DMS53 treated with DMSO at 0.1 percent for 48 hours (cell line): ENCODE results near the gene RBM34.
"Not testable (repeated sequence)": the region's sequence is repeated elsewhere in the genome, so short reads cannot be mapped to it uniquely, and the experiment has no call there.

Experiments used
- DNase-seq: peaks from one replicate; lab custom pipeline; 2025; ENCODE audit not compliant: unreplicated experiment; lab: John Stamatoyannopoulos, UW

Gene RBM34

DNA sequence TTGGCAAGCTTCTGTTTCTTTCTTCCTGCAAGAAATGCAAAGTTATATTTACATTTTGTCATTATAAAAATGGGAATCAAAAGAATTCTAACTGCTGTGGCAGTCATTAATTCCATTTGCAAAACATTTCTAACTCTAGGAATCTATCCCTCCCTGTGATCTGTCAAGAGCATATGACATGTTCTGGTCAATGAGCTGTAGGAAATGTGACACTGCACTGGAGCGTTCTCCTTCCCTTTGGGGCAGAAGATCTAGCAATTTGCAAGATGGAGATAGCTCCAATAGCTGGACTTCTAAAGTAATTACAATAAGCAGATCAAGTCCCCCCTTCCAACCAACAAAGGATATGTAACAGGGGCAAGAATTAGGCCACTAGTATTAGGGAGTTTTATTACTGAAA lies 38.7 kb downstream of the RBM34 start:
- DNase-seq = no peak

DNA sequence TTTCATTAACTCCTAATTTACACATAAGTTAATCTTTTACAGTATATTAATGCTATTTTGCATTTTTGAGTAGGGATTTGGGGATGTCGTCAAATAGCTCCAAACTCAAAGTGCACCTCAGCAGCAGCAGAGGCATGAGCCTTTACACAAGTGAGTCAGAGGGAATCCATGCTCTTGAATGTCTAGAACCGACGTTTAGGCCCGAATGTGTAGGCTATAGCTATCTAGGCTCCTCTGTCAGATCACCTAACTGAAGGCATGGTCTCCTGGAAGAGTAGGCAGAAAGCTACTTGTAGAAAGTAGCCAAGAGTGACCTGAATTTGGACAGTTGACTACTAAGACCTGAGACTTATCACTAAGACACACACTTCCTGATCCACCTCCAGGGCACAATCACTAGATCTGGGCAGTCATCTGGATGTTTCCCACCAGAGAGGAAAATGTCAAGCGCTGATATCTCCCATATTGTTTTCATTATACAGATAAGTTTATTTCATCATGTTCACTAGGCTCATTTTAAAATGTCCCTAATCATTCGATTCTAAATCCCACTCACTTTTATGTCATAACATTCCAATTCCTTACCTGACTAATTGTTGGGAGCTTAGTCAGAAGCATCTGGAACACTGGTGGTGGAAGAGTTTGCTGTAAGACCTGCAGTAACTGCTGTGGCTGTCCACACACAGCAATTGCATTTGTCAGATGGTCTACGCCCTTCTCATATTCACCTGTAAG lies 47.7 kb downstream of the RBM34 start:
- no peak for DNase-seq

DNA sequence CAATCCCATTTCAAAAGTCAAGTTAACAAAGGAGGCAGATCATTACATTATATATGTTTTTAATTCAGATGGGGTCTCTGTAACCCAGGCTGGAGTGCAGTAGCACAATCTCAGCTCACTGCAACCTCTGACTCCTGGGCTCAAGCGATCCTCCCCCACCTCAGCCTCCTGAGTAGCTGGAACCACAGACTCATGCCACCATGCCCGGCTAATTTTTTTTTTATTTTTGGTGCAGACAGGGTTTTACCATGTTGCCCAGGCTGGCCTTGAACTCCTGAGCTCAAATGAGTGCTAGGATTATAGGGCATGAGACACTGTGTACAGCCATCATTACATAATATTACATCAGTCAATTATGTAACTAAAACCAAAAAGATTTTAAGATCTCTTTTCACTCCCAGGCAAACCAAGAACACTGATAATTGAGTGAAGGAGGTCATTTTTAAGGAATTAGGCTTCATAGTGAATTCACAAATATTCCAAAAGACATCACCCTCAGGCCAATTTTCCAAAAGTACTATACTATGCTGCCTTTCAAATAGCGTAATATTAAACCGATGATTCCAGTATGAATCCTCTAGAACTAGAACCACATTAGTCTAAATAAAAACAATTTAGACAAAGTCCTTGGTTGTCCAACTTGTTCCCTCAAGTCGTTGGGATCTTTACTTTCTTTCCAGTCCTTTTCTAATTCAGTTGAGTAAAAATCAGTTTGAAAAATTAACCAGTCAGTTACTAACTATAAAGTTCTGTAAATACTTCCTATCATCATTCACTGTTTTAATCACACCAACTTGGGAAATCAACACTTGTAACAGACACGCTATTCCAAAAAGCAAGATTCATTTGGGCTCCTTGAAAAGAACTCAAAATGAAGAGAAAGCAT lies 48.5 kb downstream of the RBM34 start:
- DNase-seq = no peak

DNA sequence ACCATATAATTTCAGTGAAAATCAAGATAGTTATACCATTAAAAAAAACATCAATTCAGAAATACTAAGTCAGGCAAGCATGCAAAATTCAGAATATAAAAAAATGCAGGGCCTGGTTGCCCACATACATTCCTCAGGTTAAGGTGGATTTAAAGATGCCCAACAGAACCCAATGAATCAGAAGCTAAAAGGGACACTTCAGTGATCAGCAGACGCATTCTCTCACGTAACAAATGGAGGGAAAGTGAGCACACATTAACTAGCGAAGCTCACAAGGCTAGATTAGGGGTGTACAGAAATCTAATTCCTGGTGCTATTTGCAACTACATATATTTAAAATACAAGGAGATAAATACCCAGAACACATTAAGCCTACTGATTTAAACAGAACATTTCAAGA lies 49.9 kb downstream of the RBM34 start:
- DNase-seq = no peak

DNA sequence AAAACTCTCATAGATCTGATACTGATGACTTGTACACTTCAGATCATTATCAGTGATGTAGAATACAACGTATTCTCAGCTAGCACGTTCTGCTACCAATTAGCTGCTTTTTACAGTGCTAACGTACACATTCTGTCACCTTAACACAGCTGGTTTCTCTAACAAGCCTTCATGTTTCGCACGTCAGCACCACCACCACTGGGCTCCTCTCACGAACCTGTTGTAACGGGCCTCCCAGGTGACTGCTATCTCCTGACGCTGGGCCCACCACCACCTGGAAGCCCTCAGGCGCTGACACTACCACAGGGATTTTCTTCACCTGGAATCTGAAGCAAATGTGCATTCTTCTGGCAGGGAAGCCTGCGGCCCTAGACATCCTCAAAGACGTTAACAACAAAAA lies 52.2 kb downstream of the RBM34 start:
- DNase-seq = no peak

DNA sequence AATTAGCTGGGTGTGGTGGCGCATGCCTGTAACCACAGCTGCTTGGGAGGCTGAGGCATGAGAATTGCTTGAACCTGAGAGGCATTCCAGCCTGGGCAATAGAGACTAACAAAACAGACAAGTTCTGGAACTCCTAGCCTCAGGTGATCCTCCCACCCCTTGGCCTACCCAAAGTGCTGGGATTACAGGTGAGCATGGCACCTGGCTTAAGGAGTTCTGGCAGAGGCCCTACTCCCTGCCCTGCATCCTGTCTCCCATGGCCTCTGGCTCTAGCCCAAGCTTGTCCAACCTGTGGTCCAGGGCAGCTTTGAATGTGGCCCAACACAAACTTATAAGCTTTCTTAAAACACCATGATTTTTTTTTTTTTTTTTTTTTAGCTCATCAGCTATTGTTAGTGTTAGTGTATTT lies 52.9 kb downstream of the RBM34 start:
- DNase-seq = no peak

DNA sequence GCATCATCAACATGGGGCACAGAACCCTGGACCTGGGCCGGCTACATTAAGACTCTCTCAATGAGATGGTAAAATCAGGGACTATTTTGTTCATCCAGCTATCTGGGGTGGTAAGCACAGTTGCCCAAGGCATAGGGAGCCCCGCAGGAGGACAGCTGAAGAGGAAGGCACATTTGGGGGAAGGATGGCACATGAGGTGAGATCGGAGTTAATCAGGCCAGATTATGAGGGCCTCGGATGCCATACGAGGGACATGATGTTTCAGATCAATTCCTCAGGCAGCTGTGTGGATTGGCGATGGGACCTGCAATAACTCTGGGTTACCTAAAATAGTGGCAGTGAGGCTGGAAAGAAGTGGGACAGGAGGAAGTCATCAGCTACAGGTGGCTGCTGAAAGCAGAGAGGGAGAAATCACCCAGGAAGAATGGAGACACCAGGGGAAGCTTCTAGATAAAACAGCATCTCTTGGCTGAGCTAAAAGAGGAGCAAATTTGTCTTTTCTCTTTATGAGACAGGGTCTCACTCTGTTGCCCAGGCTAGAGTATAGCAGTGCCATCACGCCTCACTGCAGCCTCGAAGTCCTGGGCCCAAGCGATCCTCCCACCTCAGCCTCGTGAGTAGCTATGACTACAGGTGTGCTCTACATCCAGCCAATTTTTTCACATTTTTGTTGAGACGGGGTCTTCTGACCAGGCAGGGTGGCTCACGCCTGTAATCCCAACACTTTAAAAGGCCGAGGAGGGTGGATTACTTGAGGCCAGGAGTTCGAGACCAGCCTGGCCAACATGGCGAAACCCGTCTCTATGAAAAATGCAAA lies 53.5 kb downstream of the RBM34 start:
- DNase-seq = no peak

DNA sequence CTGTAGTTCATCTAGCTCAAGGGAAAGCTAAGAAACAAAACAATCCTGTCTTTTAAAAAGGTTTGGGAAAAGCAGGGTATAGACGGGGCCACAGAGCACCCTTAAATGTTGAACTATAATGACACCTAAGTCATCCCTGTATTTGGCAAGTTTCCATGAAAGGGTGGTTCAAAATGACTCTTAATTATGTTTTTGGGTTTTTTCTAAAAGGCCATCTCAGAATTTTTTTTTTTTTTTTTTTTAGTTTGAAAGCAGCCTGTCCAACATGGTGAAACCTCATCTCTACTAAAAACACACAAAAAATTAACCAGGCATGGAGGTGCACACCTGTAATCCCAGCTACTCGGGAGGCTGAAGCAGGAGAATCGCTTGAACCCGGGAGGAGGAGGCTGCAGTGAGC lies 54.6 kb downstream of the RBM34 start:
- no peak for DNase-seq

DNA sequence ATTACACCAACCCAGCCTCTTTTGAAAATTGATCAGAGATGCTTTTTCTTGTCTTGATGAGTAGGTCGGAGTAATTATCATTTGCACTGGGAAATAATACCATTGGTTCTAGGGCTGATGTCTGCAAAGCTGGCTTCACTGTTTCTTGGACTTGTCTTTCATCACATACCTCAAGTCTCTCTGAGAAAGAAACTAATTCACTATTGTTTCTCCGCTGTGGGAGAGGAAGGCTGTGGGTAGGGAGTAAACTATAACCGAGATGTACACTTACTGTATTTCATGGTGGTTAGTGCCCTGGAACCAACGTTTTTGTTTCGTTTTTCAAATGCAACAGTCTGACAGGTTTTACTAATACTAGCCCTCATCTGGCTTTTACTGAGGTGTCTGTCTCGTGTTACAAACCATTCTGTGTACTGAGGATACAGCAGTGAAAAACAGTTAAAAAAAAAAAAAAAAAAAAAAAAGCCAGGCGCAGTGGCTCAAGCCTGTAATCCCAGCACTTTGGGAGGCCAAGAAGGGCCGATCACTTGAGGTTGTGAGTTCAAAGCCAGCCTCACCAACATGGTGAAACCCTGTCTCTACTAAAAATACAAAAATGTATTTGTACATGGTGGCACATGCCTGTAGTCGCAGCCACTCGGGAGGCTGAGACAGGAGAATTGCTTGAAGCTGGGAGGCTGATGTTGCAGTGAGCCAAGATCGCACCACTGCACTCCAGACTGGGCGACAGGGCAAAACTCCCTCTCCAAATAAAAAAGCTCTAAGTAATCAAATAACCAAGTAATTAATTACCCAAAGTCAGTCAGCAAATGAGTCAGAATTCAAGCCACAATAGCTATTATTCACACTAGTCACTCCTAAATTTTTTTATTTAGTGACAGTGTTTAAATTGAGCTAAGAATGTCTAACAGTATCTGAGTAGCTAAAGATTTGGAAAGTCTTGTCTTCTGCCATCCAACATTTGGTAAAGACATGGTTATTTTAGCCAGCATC lies 55.7 kb downstream of the RBM34 start:
- peak; percentile 70 for DNase-seq

DNA sequence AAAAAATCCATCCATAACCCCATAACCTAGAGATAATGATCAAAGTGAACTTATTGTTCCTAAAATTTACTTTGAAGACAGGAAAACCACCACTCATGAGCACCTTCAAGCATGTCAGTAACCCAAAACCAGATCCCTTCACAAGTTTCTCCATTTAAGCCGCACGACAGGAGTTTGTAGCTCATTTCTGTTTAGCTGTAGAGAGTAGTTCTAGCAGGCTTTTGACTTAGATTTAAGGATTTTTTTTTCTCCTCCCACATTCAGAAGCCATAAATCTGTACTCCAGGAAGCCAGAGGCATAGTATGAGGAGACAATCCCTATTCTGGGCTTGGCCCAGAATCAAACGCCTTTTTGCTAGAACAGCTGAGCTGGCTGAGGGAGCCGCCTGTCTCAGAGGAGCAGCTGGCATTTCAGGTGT lies 58.0 kb downstream of the RBM34 start:
- DNase-seq = no peak

DNA sequence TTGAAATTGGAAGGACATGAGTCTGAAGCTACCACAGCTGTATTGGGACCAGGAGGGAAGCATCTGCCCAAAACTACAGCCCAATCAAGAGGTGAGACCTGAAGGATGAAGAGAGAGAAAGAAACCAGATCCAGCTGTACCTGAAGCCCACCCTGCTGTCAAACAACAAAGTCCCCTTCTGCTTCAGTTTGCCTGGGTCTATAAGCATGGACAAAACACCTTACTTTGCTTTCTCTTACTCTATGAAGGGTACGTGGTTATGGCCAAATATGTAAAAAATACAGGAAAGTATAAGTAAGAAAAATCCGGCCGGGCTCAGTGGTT lies 58.8 kb downstream of the RBM34 start:
- no peak for DNase-seq

DNA sequence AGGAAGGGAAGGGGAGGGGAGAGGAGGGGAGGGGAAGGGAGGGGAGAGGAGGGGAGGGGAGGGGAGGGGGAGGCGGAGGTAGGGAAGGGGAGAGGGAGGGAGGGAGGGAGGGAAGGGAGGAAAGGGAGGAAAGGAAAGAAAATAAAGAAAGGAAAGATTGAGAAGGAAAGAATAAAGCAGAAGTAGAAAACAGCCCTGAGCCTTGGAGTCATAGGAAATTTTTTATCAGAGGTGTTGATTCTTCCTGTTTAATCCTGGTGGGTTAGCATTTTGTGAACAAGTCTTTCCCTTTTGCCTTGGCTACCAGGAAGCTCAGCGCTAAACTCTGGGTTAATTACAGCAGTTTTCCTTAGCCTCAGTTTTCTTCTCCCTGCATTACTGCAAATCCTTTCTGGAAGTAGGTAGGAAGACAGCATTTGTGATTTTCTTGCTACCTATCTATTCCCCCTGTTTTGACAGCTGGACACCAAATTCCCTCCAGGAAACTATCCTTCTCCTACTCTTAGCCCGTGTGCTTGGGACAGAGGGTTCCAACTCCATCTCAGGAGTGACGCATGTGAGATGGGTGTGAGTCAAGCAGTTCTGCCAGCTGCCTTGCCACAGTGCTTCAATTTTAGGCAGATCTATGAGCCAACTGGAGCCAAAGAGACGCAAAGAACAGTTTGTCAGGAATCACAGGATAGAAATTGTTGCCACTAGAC lies 59.3 kb downstream of the RBM34 start:
- DNase-seq = no peak

DNA sequence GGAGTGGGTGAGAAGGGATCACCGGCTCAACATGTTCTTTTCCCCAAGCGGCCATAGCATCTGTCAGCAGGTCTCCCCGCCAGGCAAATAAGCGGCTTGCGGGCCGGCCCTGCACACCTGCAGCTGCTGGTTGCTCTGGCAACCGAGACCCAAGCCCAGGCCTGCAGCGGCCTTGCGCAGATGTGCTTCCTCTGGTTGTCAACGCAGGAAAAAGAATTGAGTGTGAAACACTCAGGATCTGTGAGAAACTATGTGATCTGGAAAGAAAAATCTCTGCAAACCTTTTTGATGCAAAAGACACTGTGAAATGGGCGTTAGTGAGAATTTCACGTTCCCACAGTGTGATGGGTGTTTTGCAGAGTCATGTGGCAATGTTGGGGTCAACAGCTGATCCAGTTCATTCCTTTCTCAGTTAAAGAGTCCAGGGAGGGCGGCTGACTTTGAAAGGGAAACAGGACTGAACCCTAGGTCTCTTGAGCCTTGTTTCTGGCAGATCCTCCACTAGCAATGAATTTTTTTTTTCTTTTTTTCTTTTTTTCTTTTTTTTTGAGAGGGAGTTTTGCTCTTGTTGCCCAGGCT lies 60.8 kb downstream of the RBM34 start:
- no peak for DNase-seq

DNA sequence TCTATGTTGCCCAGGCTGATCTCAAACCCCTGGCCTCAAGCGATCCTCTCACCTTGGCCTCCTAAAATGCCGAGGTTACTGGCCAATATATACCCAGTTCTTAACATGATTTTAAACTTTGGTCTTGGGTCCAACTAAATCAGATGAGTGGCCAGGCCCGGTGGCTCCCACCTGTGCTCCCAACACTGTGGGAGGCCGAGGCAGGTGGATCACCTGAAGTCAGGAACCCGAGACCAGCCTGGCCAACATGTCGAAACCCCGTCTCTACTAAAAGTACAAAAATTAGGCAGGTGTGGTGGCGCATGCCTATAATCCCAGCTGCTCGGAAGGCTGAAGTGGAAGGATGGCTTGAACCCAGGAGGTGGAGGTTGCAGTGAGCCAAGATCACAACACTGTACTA lies 62.1 kb downstream of the RBM34 start:
- DNase-seq = no peak

DNA sequence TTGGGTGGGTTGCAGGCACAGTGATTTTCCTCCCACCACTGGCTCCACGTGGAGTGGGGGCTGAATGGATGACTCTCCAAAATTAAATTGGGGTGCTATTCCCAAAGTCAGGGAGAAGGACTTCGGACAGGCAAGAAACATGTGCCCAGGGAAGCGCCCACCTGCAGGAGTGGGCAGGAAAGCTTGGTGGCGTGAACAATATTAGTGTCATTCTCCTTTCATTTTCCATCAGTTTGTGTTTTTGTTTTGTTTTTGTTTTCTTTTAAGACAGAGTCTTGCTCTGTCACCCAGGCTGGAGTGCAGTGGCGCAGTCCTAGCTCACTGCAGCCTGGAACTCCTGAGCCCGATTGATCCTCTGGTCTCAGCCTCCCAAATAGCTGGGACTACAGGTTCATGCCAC lies 62.5 kb downstream of the RBM34 start:
- DNase-seq = no peak

DNA sequence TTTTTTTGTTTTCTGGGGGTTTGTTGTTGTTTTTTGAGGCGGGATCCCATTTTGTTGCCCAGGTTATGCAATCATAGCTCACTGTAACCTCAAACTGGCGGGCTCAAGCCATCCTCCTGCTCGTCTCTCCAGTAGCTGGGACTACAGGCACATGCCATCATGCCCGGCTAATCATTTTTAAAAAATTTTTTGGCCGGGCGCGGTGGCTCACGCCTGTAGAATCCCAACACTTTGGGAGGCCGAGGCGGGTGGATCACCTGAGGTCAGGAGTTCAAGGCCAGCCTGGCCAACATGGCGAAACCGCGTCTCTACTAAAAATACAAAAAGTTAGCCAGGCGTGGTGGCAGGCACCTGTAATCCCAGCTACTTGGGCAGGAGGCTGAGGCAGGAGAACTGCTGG lies 63.5 kb downstream of the RBM34 start:
- not testable (repeated sequence) for DNase-seq

DNA sequence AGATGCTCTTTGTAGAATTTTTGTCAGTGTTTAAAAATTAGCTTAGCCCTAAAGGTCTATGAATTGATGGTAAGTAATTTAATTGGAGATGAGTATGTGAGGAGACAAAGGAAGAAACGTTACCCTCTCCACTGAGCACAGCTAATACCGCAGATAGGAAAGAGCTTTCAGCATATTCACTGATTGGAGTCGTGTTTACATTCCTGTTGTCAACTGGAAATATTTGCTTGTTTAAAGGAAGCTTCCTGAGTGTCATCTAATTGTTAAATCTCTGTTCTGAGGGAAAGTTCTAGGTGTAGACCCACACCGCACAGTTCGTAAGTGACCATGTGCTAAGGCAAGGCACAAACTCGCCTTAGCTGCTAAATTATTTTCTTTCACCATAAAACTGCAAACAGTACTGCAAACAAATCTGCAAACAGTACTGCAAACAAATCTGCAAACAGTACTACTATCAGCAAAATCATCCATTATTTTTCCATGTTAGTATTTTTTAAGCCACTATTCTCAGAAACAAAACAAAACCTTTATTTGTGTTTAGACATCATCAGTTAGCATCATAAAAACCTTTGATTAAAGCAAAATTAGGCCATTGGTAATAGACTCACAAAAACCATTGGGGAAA lies 65.0 kb downstream of the RBM34 start:
- no peak for DNase-seq

DNA sequence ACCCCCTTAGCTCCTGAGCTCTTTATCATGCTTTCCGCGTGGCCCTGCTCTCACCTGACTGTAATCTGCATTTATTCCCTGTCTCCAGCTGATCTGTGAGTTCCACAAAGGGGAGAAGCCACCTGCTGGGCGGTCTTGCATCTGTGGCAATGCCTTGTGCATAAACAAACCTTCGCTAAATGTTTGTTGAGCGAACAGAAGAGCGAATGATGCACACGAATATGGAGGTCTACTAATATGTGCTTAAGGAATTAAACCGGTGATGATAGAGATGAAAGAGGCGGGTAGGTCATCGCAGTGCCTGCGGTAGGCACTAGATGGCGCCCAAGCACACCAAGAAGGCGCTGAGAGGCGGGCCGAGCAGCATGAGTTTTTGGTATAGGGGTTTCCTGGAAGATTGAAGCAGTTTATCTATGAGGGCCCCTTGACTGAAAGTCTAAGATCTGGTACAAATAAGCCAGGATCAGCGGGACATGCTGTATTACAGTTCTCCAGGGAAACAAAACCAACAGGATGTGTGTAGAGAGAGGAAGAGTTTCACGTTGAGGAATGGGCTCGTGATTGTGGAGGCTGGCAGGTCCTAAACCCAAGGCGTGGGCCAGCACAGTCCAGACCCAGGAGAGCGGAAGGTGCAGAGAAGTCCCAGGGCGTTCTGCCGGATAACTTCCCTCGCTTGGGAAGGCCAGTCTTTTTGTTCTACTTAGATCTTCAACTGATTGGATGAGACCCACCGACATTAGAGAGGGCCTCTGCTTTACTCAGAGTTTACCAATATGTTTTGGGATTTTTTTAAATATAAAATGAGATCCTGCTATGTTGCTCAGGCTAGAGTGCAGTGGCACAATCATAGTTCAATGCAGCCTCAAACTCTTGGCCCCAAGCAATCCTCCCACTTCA lies 67.1 kb downstream of the RBM34 start:
- DNase-seq = peak; percentile 77
